Suprapubic skin (tissue), 4 donors: ENCODE data around the gene HK3.

Experiments
- EP300 ChIP-seq: sonication (generic); formaldehyde crosslinking; IDR thresholded peaks from one replicate; pipeline ENCODE4 v1.6.1; 2017; ENCODE audit warnings: antibody characterized with exemption
- POLR2A ChIP-seq, 2 donors: fragments of 450-650 bp; IDR thresholded peaks; one replicate each; pipeline ENCODE4 v1.6.1; 2017; ENCODE audit warnings: antibody characterized with exemption in 2 of 2, mild to moderate bottlenecking in 2 of 2, moderate library complexity in 2 of 2
- POLR2AphosphoS5 ChIP-seq, 3 donors: sonication (generic); formaldehyde crosslinking; IDR thresholded peaks; one replicate each; pipeline ENCODE4 v1.6.1; 2017; ENCODE audit warnings: antibody characterized with exemption in 3 of 3
- TF ChIP-seq, protein P1 (sequence below), 2 donors: fragments of 200-600 bp in 1 of 2; fragments of 450-650 bp in 1 of 2; sonication (generic) in 1 of 2; IDR thresholded peaks; one replicate each; pipeline ENCODE4 v1.5.1; 2016 to 2019; ENCODE audit warnings: antibody characterized with exemption in 2 of 2, mild to moderate bottlenecking in 1 of 2, moderate library complexity in 1 of 2

DNA sequence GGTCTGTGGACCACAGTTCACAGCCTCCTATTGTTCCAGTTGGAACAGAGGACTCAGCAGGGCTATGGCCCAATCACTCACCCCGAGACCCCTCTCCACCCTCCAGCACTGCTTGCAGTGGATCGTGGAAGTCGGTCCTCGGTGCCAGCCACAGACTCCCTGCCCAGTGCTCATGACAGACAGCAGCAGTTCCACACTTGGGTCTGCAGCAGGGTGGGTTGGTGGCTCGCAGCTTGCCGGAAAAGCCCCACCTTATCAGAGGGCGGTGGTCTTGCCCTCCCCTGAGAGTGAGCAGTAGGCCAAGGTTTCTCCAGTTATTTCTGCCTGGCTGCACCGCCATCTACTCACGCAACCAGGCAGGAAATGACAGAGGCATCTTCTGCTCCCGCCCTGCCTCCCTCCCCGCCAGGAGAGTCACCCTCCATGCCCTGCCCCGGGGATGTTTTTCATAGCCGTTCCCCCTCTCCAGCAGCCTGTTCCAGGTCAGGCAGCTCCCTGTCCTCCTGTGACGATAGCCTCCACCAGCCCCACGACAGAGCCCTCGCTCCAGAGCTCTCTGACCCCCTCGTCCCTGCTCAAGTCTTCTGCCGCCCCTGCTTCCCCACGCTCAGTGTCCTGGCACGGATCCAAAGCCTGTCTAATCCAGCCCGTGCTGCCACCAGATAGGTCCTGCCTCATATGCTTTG, 54.3 kb downstream of the HK3 start:
- TF ChIP-seq EP300 (no peak), POLR2A (IDR thresholded peaks at IDR 0.05) (no peak), POLR2AphosphoS5 (IDR thresholded peaks at IDR 0.05) (no peak)
- TF ChIP-seq, protein P1, sequence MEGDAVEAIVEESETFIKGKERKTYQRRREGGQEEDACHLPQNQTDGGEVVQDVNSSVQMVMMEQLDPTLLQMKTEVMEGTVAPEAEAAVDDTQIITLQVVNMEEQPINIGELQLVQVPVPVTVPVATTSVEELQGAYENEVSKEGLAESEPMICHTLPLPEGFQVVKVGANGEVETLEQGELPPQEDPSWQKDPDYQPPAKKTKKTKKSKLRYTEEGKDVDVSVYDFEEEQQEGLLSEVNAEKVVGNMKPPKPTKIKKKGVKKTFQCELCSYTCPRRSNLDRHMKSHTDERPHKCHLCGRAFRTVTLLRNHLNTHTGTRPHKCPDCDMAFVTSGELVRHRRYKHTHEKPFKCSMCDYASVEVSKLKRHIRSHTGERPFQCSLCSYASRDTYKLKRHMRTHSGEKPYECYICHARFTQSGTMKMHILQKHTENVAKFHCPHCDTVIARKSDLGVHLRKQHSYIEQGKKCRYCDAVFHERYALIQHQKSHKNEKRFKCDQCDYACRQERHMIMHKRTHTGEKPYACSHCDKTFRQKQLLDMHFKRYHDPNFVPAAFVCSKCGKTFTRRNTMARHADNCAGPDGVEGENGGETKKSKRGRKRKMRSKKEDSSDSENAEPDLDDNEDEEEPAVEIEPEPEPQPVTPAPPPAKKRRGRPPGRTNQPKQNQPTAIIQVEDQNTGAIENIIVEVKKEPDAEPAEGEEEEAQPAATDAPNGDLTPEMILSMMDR (IDR thresholded peaks at IDR 0.05), result no peak
